Measurements from ENCODE around the gene MAP7D1.
"Not testable (repeated sequence)": the region's sequence is repeated elsewhere in the genome, so short reads cannot be mapped to it uniquely, and the experiment has no call there.

Gene MAP7D1

DNA sequence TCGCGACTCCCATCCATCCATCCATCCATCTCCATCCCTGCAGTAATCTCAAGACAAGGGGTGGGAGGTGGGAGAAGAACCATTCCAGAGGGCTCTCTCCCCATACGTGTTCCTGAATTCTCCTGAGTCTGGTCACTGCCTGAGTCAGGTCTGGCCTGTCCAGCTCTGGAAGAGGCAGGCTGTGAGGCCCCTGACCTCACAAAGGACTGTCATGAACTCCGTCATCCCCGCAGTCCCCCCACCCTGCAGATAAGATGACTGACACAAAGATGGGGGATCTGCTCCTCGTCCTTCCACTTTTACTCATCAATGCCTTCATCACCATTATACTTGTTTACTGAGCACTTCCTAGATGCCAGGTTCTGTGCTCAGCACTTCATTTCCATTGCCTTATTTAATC lies 1.6 kb upstream of the MAP7D1 start:
- no peak for DNase-seq

GRCh38 chr1:36154765-36155407 lies 1.1 kb upstream of the MAP7D1 start:
- peak in 1 of 2 donors; percentile 14 for DNase-seq

- DNase-seq = peak; percentile 71 to 72
Observed at GRCh38 chr1:36156329-36157114, 562 bp downstream of the MAP7D1 start.

GRCh38 chr1:36157115-36157903 lies 1.3 kb downstream of the MAP7D1 start:
- peak in 1 of 2 donors; percentile 27 for DNase-seq

DNA sequence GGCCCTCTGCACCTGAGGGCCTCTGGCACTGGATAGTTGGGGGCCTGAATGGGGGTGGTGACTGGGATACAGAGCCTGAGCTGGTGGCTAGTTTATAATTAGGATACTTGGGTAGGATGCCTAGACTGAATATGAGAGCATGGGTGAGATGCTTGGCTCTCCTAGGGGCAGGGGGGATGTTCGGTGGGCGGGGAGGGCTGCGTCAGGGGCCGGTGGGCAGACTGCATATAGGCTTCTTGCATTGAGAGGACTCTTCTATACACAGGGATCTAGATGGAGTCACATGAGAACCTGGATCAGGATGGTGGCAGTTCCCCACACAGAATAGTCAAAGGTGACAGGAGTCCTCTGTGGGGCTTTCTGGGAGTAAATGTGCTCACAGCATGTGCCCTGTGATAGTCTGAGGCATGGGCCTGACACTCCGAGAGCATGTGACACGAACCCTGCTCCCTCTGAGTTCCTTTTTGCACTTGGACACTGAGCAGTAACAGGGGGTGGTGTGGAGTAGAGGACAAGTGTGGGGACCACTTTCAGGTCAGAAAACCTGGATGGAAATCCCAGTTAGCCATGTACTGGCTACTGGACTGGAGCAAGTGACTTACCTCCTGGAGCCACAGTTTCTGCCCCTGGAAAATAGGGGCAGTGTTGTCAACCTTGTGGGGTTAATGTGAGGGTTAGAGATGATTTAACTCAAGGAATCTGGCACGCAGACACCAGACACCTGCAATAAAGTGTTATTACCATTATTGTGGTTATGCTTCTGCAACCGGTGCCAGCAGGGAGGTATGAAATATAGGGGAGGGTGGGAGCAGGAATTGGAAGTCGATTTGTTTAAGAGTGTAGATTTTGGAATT lies 2.2 kb downstream of the MAP7D1 start:
- no peak for DNase-seq

DNA sequence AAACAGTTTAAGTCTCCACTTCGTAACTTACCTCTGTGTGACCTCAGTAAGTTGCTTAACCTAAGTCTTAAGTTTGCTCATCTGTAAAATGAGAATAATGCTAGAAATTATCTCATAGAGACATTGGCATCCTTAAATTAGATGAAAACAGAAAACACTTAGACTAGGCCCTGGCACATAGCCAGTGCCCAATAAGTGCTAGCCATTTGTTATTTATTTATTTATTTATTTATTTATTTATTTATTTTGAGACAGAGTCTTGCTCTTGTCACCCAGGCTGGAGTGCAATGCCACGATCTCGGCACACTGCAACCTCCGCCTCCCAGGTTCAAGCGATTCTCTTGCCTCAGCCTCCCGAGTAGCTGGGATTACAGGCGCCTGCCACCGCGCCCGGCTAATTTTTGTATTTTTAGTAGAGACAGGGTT lies 2.9 kb downstream of the MAP7D1 start:
- not testable (repeated sequence) for DNase-seq

GRCh38 chr1:36159614-36160387 lies 3.8 kb downstream of the MAP7D1 start:
- peak in 1 of 2 donors; percentile 26 for DNase-seq

DNA sequence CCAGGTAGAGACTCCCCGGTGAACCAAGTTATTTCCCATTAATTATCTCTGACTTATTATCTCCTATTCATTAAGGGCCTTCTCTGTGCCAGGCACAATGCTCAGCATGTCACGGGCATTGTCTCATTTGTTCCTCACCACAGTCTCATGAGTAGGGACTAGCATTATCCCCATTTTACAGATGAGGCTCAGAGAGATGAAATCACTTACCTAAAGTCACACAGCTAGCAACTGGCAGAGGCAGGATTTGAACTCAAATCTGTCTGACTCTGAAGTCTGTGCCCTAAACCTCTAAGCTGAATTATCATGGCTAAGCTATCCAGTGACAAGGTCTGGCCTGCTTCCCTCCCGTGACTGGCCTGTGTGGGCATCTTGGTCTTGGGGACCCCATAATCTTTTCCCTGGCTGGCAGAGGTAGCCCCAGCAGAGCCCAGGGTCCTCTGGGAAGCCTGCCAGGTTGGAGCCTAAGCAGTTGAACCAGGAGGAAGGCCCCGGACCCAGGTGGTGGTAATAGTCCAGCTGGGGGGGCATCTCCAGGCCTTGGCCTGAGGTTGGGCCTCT lies 4.5 kb downstream of the MAP7D1 start:
- no peak for DNase-seq

- peak; percentile 69 to 78 for DNase-seq
Observed at GRCh38 chr1:36160949-36161485, 5.1 kb downstream of the MAP7D1 start.

DNA sequence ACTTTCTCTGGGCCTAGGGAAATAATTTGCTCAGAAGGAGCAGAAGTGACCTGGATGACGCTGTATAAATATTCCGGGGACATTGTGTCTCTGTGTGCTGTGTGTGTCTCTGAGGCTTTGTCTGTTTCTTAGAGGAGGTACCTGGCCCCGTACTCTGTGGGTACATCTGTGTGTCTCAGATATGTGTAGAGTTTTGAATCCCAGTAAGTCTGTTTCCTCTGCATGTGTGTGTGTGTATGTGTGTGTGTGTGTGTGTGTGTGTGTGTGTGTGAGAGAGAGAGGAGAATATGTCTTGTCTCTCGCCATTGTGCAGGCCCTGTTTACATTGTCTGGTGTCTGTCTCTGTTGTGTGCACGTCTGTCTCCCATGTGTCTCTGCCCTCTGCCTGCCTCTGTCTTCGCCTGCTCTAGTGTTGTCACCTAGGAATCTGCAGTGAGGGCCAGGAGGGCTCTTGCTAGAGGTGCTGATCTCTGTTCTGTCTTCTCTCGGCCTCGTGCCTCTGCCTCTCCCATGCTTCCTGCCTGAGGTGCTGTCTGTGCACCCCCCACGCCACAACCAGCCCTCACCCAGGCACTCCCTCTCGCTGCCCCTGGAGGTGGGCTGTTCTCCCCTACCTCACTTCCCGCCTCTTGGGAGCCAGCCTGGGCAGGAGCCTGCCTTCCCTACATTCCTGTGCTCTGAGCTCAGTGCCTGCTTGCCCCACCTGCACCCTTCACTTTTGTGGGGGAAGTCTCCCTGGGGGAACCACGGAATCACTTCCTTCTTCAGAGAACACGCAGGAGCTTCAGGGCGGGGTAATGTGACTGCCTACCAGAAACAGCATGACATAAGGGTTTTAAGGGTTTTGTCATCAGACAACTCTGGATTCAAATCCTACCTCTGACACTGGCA lies 5.9 kb downstream of the MAP7D1 start:
- DNase-seq = peak; percentile 44 to 50

GRCh38 chr1:36162680-36163239 lies 6.8 kb downstream of the MAP7D1 start:
- DNase-seq = no peak

- DNase-seq = no peak
Observed at GRCh38 chr1:36163426-36163825, 7.5 kb downstream of the MAP7D1 start.

- no peak for DNase-seq
Observed at GRCh38 chr1:36164361-36164760, 8.4 kb downstream of the MAP7D1 start.

DNA sequence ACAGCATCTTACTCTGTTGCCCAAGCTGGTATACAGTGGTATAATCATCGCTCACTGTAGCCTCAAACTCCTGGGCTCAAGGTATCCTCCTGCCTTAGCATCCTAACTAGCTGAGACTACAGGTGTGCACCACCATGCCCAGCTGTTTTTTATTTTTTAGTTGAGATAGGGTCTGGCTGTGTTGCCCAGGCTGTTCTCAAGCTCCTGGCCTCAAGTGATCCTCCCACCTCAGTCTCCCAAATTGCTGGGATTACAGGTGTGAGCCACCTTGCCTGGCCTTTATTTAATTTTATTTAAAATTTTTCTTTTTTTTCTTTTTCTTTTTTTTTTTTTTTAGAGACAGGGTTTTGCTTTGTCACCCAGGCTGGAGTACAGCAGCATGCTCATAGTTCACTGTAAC lies 9.2 kb downstream of the MAP7D1 start:
- no peak for DNase-seq

DNA sequence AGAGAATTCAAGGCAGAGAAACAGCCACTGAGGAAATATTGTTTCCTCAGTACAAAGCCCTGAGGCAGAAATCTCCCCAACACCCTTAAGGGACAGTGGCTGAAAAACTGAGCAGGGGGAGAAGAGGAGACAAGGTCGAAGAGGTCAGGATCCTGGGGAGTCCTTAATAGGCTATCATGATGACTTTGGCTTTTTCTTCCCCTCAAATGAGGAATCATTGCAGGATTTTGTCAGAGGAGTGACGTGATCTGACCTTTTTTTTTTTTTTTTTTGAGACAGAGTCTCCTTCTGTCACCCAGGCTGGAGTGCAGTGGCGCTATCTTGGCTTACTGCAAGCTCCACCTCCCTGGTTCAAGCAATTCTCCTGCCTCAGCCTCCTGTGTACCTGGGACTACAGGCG lies 10.2 kb downstream of the MAP7D1 start:
- no peak for DNase-seq

DNA sequence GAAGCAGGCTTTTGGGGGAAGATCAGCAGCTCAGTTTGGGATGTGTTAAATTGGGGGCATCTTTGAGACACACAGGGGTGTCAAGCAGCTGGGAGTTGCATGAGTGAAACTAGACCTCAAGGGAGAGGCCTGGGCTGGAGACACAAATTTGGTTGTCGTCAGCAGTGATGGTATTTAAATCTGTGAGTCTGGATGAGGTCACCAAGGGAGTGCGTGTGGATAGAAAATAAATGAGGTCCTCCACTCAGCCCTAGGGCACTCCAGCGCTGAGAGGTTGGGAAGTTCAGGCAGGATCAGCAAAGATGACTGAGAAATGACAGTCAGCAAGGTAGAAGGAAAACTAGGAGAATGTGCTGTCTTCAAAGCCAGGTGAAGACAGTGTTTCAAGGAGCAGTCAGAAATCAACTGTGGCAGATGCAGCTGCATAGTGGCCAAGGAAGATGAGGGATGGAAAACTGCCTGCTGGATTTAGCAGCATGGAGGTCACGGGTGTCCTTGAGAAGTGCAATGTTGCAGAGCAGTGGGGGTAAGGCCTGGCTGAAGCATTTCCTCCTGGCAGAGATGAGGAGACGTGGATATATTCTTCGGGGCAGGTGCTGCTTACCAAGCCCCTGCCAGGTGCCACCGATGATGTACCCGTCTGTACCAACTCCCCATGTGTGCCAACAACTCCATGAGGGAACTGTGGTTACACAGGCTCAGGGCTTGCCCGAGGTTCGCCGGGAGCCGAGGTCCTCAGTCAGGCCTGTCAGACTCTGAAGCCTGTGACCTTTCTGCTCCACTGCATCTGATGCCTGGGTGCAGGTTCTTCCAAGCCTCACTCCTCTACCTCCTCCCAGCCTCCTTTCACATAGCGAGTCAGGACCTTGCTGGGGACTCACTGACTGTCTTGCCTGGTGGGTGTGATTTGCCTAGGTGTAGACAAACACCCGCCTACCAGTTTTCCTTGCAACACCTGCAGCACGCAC lies 11.3 kb downstream of the MAP7D1 start:
- DNase-seq = no peak

DNA sequence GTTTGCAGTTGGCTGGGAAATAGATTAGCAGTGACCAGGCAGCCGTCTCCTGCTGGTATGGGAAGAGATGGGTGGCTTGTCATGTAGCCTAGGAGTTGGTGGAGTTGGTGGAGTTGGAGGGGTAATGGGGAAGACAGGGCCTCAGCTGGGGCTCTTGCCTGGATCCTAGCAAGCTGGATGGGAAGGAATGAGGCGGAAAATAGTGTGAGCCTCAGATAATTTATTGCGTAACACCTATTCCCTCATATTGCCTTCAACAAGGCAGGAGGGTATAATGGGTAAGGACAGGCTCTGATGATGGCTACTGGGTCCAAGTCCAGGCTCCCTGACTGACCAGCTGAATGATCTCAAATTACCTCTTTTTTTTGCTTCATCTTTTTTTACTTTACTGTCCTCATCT lies 12.6 kb downstream of the MAP7D1 start:
- DNase-seq = no peak

- no peak for DNase-seq
Observed at GRCh38 chr1:36170643-36171412, 14.9 kb downstream of the MAP7D1 start.
